Measurements from ENCODE around the gene TNRC18.

The TNRC18 gene

GRCh38 chr7:5423976-5424748 is 528 bp upstream of the TNRC18 start:
- DNase-seq (ENCODE audit: low read depth) = peak; percentile 99
- TF ChIP-seq CTCF (conservative IDR thresholded peaks at IDR 0.05; ENCODE audit: control insufficient read depth, insufficient read depth, low read depth, low read length) = no peak
- peak overlapping the region; percentile 86 for H3K4me3 ChIP-seq (ENCODE audit: control insufficient read depth, low read depth, low read length)

- TF ChIP-seq CTCF (conservative IDR thresholded peaks at IDR 0.05; ENCODE audit: control insufficient read depth, insufficient read depth, low read depth, low read length) = no peak
- H3K4me3 ChIP-seq (ENCODE audit: control insufficient read depth, low read depth, low read length) = peak overlapping the region; percentile 72
- DNase-seq (ENCODE audit: low read depth) = peak; percentile 55
Measured at GRCh38 chr7:5422396-5423305, 983 bp downstream of the TNRC18 start.

DNA sequence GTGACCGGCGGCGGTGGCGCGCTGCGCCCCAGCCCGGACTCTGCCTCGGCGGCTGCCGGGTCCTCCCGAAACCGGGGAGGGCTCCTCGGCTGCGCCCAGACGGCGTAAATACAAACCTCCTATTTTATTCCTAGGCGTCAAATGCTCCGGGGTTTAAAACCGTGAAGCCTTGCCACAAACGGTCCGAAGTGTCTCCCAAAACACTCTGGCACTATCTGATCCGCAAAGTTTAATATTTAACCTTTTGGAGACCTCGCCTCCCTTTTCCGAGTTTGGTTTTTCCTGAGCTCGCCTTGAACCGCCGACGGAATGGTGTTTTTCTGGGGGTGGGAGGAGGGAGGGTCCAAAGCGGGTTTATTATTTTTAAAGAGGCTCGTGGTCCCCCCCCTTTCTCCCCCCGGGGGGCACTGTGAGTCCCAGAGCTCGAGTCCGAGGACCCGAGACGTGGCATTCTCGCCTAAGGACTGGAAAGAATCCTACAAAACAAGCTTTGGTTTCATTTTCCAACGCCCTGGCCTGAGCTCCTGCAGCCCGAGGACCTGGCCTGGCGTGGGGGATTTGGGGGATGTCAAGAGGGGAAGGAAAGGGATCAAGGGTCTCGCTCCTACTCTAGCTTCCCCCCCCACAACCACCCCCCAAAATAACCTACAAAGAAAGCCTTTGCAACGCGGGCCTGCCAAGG is 1.8 kb downstream of the TNRC18 start:
- H3K4me3 ChIP-seq (ENCODE audit: control insufficient read depth, low read depth, low read length) = peak overlapping the region; percentile 72
- peak; percentile 77 for DNase-seq (ENCODE audit: low read depth)
- TF ChIP-seq CTCF (conservative IDR thresholded peaks at IDR 0.05; ENCODE audit: control insufficient read depth, insufficient read depth, low read depth, low read length) = no peak

GRCh38 chr7:5420881-5421713 is 2.5 kb downstream of the TNRC18 start:
- no peak for DNase-seq (ENCODE audit: low read depth)
- TF ChIP-seq CTCF (conservative IDR thresholded peaks at IDR 0.05; ENCODE audit: control insufficient read depth, insufficient read depth, low read depth, low read length) = no peak
- peak overlapping the region; percentile 72 for H3K4me3 ChIP-seq (ENCODE audit: control insufficient read depth, low read depth, low read length)

GRCh38 chr7:5420067-5420880 is 3.4 kb downstream of the TNRC18 start:
- no peak for TF ChIP-seq CTCF (conservative IDR thresholded peaks at IDR 0.05; ENCODE audit: control insufficient read depth, insufficient read depth, low read depth, low read length)
- peak overlapping the region; percentile 72 for H3K4me3 ChIP-seq (ENCODE audit: control insufficient read depth, low read depth, low read length)
- DNase-seq (ENCODE audit: low read depth) = no peak

All from fibroblast of mammary gland (primary cell).